Heart right ventricle (tissue), 16 donors: ENCODE measurements around the gene SEC14L1. TPM values are rescaled to one million over a fixed set of nuclear protein-coding genes. Genes with fewer than 3 reads are reported as not detected.
A peak's percentile ranks its signal among the peaks of the same experiment; 100 is the strongest.

Experiments used
- ATAC-seq, 8 donors: fragments of 200-7000 bp; cut with Tn5 transposase; one replicate each; pipeline ENCODE4 v1.9.1; 2020; ENCODE audit warnings: mild to moderate bottlenecking in 8 of 8, moderate library complexity in 8 of 8, moderate number of reproducible peaks in 1 of 8
- DNase-seq, 2 donors: peaks; one replicate each; pipeline ENCODE4 v3.0.0-alpha.2; 2020
- H3K27ac ChIP-seq, 10 donors: fragments of 200-600 bp; sonication (generic) in 2 of 10; one replicate each; pipeline versions ENCODE4 v1.5.0 to v1.8.0; 2020 to 2022; ENCODE audit warnings: mild to moderate bottlenecking in 3 of 10
- H3K27me3 ChIP-seq, 7 donors: fragments of 200-600 bp; one replicate each; pipeline ENCODE4 v1.8.0; 2021 to 2022; ENCODE audit warnings: mild to moderate bottlenecking in 2 of 7
- H3K36me3 ChIP-seq, 9 donors: fragments of 200-600 bp; sonication (generic) in 1 of 9; one replicate each; pipeline versions ENCODE4 v1.5.0 to v1.8.0; 2020 to 2022; ENCODE audit warnings: mild to moderate bottlenecking in 2 of 9
- H3K4me1 ChIP-seq, 9 donors: fragments of 200-600 bp; sonication (generic) in 1 of 9; one replicate each; pipeline versions ENCODE4 v1.5.0 to v1.8.0; 2020 to 2022; ENCODE audit warnings: mild to moderate bottlenecking in 4 of 9
- H3K4me3 ChIP-seq, 10 donors: fragments of 200-600 bp; sonication (generic) in 2 of 10; one replicate each; pipeline versions ENCODE4 v1.5.0 to v1.8.0; 2020 to 2022; ENCODE audit warnings: mild to moderate bottlenecking in 7 of 10, moderate library complexity in 2 of 10
- H3K9me3 ChIP-seq, 11 donors: fragments of 200-600 bp in 10 of 11; sonication (generic) in 2 of 11; one replicate each; pipeline versions ENCODE4 v1.5.0 to v1.8.0; 2013 to 2022; ENCODE audit warnings: mild to moderate bottlenecking in 2 of 11, control low read depth in 1 of 11, moderate library complexity in 1 of 11
- WGBS, 2 donors: extraction: QIAGEN DNeasy Blood & Tissue Kit; methylation state at CpG; one replicate each; pipeline ENCODE4 v1.1.7; 2013; ENCODE audit warnings: inconsistent platforms in 1 of 2; 5-methylcytosine and 5-hydroxymethylcytosine counted together
- intact Hi-C, 10 donors: fragments of 100-400 bp; cut with DNase I; formaldehyde crosslinking; loops; one replicate each; pipeline versions ENCODE4 v1.11.1 to v1.14.2; 2022
- polyA plus RNA-seq, 2 donors: library from polyadenylated mRNA; stranded (reverse); fragments of 200-250 nt; gene quantifications; one replicate each; pipeline ENCODE4 v1.2.3, GENCODE V29; 2013
- total RNA-seq, 10 donors: library from RNA; stranded (reverse); fragmentation: NEBNext Ultra II Directional in 3 of 10; extraction: Animal tissue kit (Norgen Biotek cat#: 25700) in 3 of 10; gene quantifications; one replicate each; pipeline versions ENCODE4 v1.2.1 to v1.2.4, GENCODE V29; 2021 to 2023
- TF ChIP-seq, protein P1 (sequence below), 9 donors: fragments of 200-600 bp; sonication (generic) in 2 of 9; IDR thresholded peaks; one replicate each; pipeline versions ENCODE4 v1.5.0 to v1.8.0; 2021 to 2022; ENCODE audit warnings: antibody characterized with exemption in 9 of 9, mild to moderate bottlenecking in 5 of 9, moderate library complexity in 1 of 9
- donor health status: Arrhythmogenic right ventricular cardiomyopathy.
- donor health status: ischemic (EF 13 %, LVEDD 7.1; RV severe dilation, severe dysfunction).
- donor health status: healthy with polysubstance abuse.
- donor health status: DM: no; HTN: yes; CAD: no.
- donor health status: DM: no; HTN: no; CAD: no.
- donor health status: ischemic (EF 25% LVEDD 6.9; RV normal size, moderate dysfunction).
- donor health status: ischemic (EF 25% LVEDD 5.7; RV mildly dilated, moderate dysfunction).
- donor health status: healthy.
- donor health status: DM: yes; HTN: yes; CAD: no.
- donor health status: Ischemic cardiomyopathy.
- donor health status: ischemic (EF 35%, LVEDD 5.7; RV mildly dilated, moderate dysfunction).
- donor health status: nonischemic (EF 11% LVEDD 7.7; RV severe dilation, severe dysfunction).
- donor health status: DM: yes; HTN: yes; CAD: no.
- donor health status: PGD.
- donor health status: ischemic (EF 29% LVEDD 5.4; RV normal size, mild dysfunction).
- donor health status: nonischemic (EF 23%, LVEDD 6.1; RV moderate dilation, normal function).

SEC14L1 gene
- total and polyA plus RNA-seq, 12 donors, result 36.1 to 88.8 (median 50.0) TPM

DNA sequence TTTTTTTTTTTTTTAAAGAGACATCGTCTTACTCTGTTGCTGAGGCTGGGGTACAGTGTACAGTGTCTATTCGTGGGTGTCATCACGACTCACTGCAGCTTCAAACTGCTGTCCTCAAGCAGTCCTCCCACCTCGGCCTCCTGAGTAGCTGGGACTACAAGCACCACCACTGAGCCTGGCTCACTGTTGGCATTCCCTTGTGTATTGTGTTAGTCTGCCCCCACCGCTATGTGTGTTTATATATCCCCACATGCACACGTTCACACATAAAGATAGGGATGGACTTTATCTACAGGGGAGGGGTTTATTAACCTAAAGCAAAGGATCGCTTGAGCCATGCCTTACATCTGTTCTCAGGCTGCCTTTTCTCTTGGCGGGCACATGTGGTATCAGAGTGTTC is 63.8 kb downstream of the SEC14L1 start:
- H3K4me3 ChIP-seq, result no peak overlapping the region
- 81 to 86% methylated on average over 8 of the region's 8 CpGs for WGBS, 2 donors
- H3K36me3 ChIP-seq, result peaks cover 0 to 100% (median 79%) of the 10 kb centered on the region in 9 donors
- ATAC-seq, result no peak
- TF ChIP-seq, protein P1, sequence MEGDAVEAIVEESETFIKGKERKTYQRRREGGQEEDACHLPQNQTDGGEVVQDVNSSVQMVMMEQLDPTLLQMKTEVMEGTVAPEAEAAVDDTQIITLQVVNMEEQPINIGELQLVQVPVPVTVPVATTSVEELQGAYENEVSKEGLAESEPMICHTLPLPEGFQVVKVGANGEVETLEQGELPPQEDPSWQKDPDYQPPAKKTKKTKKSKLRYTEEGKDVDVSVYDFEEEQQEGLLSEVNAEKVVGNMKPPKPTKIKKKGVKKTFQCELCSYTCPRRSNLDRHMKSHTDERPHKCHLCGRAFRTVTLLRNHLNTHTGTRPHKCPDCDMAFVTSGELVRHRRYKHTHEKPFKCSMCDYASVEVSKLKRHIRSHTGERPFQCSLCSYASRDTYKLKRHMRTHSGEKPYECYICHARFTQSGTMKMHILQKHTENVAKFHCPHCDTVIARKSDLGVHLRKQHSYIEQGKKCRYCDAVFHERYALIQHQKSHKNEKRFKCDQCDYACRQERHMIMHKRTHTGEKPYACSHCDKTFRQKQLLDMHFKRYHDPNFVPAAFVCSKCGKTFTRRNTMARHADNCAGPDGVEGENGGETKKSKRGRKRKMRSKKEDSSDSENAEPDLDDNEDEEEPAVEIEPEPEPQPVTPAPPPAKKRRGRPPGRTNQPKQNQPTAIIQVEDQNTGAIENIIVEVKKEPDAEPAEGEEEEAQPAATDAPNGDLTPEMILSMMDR (IDR thresholded peaks at IDR 0.05), result no peak
- H3K9me3 ChIP-seq, result no peaks in the 10 kb centered on the region
- H3K27ac ChIP-seq, result peak overlapping the region in 4 of 10 donors; percentile 10 to 77 (median 46)
- no peak for DNase-seq
- H3K4me1 ChIP-seq, result peaks cover 6 to 55% (median 39%) of the 10 kb centered on the region in 9 donors
- H3K27me3 ChIP-seq, result no peaks in the 10 kb centered on the region
- intact Hi-C loops, result loop anchor here in 3 of 10 donors (10.0 kb wide), 2 partner anchors 60 to 110 kb away; partner anchors contain the start of gene SEC14L1 (in 2 of the 3)

GRCh38 chr17:77205396-77206125 is 64.8 kb downstream of the SEC14L1 start:
- 68 to 71% methylated on average over 9 of the region's 9 CpGs for WGBS, 2 donors
- TF ChIP-seq, protein P1 (IDR thresholded peaks at IDR 0.05), result no peak
- peak overlapping the region in 8 of 10 donors; percentile 21 to 77 (median 45) for H3K27ac ChIP-seq
- H3K36me3 ChIP-seq, result peaks cover 0 to 100% (median 80%) of the 10 kb centered on the region in 9 donors
- no peak overlapping the region for H3K4me3 ChIP-seq
- no peaks in the 10 kb centered on the region for H3K27me3 ChIP-seq
- H3K9me3 ChIP-seq, result no peaks in the 10 kb centered on the region
- ATAC-seq (no peak), DNase-seq (no peak)
- peaks cover 6 to 65% (median 46%) of the 10 kb centered on the region in 9 donors for H3K4me1 ChIP-seq
- intact Hi-C loops, result loop anchor here in 8 of 10 donors (2.0 to 10.0 kb wide), 6 partner anchors 51 to 111 kb away; partner anchors contain the start of gene SEC14L1 (in 3 of the 8)

GRCh38 chr17:77206158-77206956 is 65.6 kb downstream of the SEC14L1 start:
- Histone ChIP-seq H3K27ac (peak overlapping the region in 8 of 10 donors; percentile 21 to 77 (median 52)), H3K9me3 (no peaks in the 10 kb centered on the region), H3K4me3 (no peak overlapping the region), H3K4me1 (peaks cover 6 to 73% (median 50%) of the 10 kb centered on the region in 9 donors), H3K27me3 (no peaks in the 10 kb centered on the region), H3K36me3 (peaks cover 0 to 100% (median 80%) of the 10 kb centered on the region in 9 donors)
- intact Hi-C loops, result loop anchor here in 8 of 10 donors (2.0 to 10.0 kb wide), 6 partner anchors 52 to 112 kb away; partner anchors contain the start of gene SEC14L1 (in 3 of the 8)
- ATAC-seq, result peak; percentile 30 to 80 (median 52)
- WGBS, 2 donors, result 68 to 71% methylated on average over 14 of the region's 14 CpGs
- TF ChIP-seq, protein P1 (IDR thresholded peaks at IDR 0.05), result no peak
- no peak for DNase-seq

GRCh38 chr17:77207689-77208216 is 67.0 kb downstream of the SEC14L1 start:
- WGBS, 2 donors, result 81 to 83% methylated on average over 9 of the region's 9 CpGs
- ATAC-seq, result no peak
- peak overlapping the region in 9 of 10 donors; percentile 3 to 77 (median 45) for H3K27ac ChIP-seq

More at GRCh38 chr17:77207689-77208216, 67.0 kb downstream of the SEC14L1 start:
- Histone ChIP-seq H3K4me3 (no peak overlapping the region), H3K9me3 (no peaks in the 10 kb centered on the region), H3K27me3 (no peaks in the 10 kb centered on the region), H3K36me3 (peaks cover 0 to 100% (median 85%) of the 10 kb centered on the region in 9 donors), H3K4me1 (peaks cover 7 to 85% (median 57%) of the 10 kb centered on the region in 9 donors)
- TF ChIP-seq, protein P1 (IDR thresholded peaks at IDR 0.05), result no peak
- intact Hi-C loops, result loop anchor here in 9 of 10 donors (1.0 to 10.0 kb wide), 8 partner anchors 53 to 113 kb away; partner anchors contain the start of gene SEC14L1 (in 3 of the 9)
- no peak for DNase-seq
